SKM-1 (cell line): ENCODE data around the gene RFX1.

Source experiments
- DNase-seq: peaks from one replicate; lab custom pipeline; 2025; ENCODE audit not compliant: unreplicated experiment; lab: John Stamatoyannopoulos, UW

RFX1 gene

GRCh38 chr19:13961826-13962698 is 44.1 kb downstream of the RFX1 start:
- DNase-seq, result no peak

DNA sequence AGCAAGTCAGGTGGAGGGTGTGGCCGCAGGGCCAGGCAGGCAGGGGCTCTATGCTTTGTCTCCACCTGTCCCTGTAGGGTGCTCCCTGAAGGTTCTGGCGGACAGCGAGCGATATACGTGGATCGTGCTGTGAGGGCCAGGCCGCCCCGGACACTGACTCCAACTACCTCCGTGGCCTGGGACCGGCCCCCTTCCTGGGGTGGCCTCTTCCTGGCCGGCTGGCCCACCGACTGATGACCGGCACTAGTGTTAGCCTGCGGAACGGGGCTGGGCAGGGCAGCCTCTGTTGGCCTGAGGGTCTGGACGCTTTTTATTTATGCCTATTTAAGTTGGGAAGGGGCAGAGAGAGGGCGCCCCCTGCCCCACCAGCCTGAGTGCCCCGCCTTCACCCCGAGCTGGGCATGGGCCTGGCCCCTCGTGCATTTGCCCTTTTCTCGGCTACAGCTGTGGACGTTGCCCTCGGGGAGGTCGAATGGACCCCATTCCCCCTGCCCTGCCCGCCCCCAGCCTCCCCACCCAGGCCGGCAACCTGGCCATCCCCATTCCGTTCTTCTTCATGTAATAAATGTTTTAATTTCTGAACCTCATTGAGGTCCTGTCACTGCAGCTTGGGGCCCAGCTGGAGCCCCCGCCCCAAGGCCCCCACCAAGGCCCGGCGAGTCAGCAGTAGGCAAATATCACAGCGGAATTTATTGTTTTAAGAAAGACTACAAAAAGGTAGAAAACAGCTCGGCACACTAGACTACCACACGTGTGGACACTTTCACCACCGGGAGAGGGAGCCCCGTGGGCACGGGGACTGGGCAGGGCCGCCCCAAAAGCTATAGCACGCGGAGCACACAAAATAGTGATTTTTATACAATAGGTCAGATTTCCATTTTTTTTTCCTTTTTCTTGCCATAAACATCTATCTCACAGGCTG is 45.0 kb downstream of the RFX1 start:
- DNase-seq, result no peak

DNA sequence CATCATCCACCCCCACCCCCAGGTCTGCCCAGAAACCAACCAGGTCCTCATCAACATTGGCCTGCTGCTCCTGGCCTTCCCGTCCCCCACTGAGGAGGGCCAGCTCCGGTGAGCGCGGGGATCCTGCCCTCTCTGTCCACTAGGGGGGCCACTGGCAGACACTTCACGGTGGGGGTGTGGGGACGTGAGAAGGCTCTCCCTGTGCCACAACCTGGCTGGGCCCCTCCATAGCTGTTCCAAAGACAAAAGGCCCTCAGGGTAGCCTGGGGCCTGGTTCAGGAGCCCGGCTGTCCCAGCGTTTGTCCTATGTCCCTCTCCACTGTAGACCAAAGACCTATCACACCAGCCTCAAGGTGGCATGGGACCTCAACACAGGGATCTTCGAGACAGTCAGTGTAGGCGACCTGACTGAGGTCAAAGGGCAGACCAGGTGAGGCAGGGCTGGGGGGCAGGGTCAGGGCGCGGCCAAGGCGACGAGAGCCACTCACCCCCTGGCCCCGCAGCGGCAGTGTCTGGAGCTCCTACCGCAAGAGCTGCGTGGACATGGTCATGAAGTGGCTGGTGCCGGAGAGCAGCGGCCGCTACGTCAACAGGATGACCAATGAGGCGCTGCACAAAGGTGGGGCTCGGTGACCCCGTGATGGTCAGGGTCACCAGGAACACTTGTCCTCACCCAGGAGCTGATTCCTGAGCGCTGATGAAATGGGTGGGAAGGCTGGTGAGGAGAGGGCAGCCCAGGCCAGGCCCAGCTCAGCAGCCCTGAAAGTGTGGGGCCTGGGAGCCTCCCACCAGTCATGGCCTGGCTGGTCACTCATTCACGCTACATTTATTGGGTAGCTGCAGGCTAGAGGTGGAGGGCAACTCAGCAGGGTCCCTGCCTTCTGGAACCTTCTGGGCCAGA is 45.9 kb downstream of the RFX1 start:
- DNase-seq, result no peak

GRCh38 chr19:13959141-13959961 is 46.8 kb downstream of the RFX1 start:
- no peak for DNase-seq

GRCh38 chr19:13958043-13958442 is 48.1 kb downstream of the RFX1 start:
- DNase-seq, result no peak

DNA sequence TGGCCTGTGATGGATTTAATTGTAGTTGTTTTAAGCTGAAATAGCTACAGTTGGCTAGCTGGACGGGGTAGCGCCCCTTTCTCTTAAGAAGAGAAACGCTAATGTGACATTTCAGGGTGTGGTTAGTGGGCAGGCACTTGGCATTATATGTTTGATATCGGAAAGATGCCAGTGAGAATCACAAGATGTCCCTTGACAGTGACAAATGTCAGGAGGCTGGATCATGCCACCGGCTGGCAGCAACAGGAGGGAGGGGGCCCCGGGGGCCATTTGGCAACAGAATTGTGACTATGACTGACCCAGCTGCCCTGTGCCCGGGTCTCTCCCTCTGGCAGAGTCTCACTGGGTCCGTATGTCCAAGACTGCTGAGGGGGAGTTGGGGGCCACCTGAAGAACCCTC is 49.1 kb downstream of the RFX1 start:
- DNase-seq, result no peak

- DNase-seq, result no peak
These were observed 49.8 kb downstream of the RFX1 start for GRCh38 chr19:13956365-13956744.

- DNase-seq, result no peak
These were observed 50.3 kb downstream of the RFX1 start for GRCh38 chr19:13955662-13956364.

- DNase-seq, result no peak
These were observed 51.9 kb downstream of the RFX1 start for GRCh38 chr19:13954185-13954584.

- DNase-seq, result no peak
These were observed 53.1 kb downstream of the RFX1 start for GRCh38 chr19:13952931-13953531.

DNA sequence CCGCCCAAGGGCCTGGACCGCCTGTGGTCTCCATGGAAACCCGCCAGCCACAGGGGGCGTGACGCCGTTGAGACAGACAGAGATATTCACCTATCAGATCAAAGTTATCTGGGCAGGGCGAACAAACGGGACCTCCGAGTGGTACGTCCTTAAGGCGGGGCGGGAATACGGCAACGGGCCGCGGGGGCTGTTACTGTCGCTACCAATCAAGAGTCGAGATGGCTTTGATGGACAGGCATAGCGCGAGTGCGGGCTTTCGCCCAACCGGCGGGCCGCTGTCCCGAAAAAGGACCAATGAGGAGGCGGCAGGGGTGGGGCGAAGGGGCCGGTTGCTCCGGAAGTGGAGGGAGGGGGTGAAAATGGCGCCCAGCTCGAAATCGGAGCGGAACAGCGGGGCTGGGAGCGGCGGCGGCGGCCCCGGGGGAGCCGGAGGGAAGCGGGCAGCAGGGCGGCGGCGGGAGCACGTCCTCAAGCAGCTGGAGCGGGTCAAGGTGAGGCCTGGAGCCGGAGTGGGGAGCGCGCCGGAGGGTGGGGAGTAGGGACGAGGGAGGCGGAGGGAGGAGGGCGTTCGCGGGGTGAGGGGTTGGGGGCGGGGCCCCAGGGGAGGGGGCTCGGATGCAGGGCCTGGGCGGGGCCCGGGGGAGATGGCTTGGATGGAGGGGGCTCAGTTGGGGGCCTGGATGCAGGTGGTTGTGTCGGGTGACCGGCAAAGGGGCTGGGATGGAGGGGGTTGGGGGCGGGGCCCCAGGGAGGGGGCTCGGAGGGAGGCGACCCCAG is 53.8 kb downstream of the RFX1 start, which contains the start of gene DCAF15:
DCAF15 (plus strand) TSS at position 356 of the 777 bp plus-strand sequence; CDS start at position 360, 4 bp downstream.
- peak; percentile 95 for DNase-seq

GRCh38 chr19:13951799-13952153 is 54.3 kb downstream of the RFX1 start:
- DNase-seq, result no peak

DNA sequence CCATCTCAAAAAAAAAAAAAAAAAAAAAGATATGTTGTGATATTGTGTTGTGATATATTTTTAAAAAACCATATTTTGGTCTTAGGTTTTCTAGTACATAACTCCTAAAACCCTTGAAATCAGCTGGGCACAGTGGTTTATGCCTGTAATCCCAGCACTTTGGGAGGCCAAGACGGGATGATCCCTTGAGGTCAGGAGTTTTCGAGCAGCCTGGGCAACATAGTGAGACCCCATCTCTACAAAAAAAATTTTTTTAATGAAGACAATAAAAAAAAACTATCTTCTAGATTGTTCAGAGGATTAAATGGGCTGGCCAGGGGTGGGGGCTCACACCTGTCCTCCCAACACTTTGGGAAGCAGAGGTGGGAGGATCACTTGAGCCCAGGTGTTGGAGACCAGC is 55.1 kb downstream of the RFX1 start:
- DNase-seq, result no peak

GRCh38 chr19:13946414-13946813 is 59.7 kb downstream of the RFX1 start:
- no peak for DNase-seq

DNA sequence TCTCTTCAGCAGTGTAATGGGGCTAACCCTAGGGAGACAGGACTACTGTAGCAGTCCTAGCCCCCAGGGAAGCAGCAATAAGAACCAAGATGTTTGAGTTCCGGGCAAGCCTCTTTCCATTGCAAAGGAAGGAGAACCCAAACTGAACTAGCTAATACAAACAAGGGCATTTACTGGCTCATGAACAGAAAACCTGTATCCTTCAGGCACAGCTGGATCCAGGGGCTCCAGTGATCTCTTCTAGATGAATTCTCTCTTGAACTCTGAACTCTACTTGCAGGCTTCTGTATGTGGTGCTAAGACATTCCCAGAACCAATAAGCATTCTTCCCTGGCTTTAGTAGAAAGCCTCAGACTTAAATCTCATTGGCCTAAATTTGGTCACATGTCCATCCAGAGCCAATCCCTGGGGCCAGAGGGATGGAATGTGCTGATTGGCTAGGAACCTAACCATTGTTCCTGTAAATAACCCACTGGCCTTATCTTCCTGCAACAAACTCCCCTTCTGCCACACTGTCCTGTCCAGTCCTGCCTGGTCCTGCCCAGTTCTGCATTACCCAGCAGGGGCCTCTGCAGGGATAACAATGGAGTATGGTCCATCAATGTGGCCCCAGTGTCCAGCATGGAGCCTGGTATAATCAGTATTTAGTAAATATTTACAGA is 64.0 kb downstream of the RFX1 start:
- DNase-seq, result no peak

DNA sequence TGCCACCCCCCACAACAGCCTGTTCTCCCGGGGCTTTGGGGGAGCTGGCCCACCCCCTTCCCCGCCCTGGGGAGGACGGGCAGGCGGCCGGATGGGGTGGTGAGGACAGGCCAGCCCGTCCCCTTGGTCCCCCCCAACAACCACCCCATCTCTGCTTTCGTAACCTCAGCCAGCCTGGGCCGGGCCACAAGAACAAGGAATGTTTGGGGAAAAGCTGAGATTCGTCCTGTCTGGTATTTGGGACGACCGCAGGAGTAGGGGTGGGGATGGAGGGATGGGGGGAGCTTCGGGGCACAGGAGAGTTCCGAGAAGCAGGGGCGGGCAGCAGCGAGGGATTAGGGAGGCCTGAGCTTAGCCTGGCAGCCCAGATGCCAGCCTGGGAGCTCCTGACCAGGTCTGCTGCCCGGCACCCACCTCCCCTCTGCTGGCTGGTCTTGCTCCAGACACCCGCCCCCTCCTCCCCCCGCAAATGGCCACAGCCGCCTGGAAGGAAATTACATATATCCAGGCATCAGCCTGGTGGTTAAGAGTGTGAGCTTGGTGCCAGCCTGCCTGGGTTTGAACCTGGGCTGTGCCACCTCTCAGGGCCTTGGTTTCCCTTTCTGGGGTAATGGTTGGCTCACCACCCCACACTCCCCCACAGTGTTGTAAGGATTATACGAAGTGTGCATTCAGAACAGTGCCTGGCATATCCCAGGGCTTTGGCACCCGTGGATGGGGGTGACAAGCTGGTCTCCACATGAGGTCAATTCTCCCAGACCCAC is 67.6 kb downstream of the RFX1 start, which contains the start of gene PODNL1:
PODNL1 (minus strand) TSS at position 117 of the 764 bp plus-strand sequence. CDS start 236 bp downstream, outside the sequence.
- DNase-seq, result no peak
